GM21367 (cell line): Measurements from ENCODE around the gene COL28A1.
"Not testable (repeated sequence)": the region's sequence is repeated elsewhere in the genome, so short reads cannot be mapped to it uniquely, and the experiment has no call there.

ENCODE experiments used
- ATAC-seq: cut with Tn5 transposase; IDR thresholded peaks from one replicate; pipeline ENCODE4 v1.9.1; 2021; ENCODE audit not compliant: unreplicated experiment

COL28A1 gene

DNA sequence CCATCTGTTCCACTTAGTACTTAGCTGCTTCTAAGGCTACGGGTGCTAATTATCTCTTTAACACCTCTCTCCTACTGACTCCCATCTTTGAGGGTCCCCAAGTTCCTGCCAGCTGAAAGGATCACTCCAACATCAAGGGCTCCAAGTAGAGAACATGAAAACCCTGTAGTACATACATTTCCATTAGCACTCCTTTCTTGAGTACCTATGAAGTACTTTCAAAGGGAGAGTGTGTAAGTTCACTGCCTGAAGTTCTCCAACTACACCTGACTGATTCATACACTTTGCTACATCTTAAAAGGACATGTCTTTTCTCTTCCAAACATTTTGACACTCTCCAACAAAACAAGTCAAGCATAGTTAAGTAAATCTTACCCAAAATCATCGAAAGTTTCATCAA lies 113.8 kb downstream of the COL28A1 start:
- ATAC-seq, result no peak

DNA sequence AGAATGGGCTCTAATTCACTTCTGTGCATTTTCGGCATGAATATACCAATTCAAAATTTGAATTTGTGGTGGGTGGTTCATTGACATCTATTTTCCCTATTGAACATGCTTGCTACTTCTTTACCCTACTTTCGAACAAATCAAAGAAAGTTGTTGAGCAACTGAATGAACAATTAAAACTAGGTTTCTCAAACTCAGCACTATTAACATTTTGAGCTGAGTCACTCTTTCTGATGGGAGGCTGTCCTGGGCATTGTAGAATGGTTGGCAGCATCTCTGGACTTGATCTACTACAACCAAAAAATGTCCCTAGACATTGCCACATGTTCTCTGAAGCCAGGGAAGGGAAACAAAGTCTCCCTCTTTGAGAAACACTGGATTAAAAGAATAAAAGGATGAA lies 116.7 kb downstream of the COL28A1 start:
- ATAC-seq, result no peak

DNA sequence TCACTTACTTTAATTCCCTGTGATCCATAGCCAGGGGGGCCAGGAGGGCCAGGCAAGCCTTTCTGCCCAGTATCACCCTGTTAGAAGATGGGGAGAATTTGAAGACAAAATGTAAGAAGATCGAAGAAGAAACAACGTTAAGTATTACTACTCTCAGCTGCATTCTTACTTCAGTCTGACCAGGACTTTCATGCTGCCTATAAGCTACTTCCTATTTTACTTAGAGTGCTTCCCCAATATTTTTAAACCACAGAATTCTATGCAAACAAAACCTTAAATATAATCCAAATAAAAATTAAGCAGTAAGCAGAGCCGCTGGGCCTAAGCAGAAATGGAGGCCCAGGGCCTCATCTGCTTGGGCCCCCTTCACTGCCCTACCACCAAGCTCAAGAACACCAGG lies 117.8 kb downstream of the COL28A1 start:
- no peak for ATAC-seq

DNA sequence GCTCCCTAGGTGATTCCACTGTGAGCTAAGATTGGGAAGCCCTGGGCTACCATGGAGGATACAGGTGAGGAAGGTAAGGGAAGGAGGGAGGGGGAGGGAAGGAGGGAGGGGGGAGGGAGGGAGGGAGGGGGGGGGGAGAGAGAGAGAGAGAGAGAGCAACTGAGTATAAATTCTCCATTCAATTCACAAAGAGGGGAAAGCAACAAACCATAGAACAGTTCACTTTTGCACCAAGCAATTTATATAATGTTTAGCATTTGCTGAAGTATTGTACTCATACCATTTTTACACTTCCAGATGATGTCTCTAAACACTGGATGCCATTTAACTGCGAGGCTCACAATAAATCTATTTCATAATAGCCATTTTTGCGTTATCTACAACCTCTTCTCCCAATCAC lies 118.3 kb downstream of the COL28A1 start:
- no peak for ATAC-seq

DNA sequence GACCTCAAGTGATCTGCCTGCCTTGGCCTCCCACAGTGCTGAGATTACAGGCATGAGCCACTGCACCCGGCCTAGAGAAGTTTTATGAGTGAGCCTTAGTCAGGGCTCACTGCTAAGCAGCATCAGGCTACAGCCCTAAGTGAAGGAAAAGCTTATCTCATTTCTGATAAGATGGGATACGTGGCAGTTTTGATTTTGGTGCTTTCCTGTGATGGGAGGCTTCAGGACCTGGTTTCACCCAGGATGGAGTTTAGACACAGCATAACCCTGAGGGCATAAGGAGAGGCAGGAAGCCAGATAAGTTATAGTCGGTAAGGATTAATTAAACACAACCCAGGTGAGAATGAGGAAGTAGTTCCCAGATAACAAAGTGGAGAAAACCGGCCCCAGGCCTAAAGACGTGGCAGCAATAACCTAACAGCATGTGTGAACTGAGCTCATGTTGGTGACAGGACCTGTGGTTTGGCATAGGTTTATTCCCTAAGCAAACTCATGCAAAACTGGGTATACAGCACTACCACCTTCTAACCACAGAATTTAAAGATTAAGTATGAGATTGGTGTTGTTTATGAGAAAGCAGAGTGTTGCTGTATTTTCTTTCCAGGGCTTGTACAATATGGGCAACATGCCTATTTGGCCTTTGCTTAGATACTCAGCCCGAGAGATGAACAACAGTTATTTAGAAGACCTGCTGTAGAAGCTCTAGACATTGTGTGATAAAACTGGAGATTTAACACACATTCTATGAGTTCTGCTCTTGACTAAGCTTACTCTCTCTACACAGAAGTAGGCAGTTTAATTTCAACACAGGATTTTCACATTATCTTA lies 119.4 kb downstream of the COL28A1 start:
- peak; percentile 63 for ATAC-seq

DNA sequence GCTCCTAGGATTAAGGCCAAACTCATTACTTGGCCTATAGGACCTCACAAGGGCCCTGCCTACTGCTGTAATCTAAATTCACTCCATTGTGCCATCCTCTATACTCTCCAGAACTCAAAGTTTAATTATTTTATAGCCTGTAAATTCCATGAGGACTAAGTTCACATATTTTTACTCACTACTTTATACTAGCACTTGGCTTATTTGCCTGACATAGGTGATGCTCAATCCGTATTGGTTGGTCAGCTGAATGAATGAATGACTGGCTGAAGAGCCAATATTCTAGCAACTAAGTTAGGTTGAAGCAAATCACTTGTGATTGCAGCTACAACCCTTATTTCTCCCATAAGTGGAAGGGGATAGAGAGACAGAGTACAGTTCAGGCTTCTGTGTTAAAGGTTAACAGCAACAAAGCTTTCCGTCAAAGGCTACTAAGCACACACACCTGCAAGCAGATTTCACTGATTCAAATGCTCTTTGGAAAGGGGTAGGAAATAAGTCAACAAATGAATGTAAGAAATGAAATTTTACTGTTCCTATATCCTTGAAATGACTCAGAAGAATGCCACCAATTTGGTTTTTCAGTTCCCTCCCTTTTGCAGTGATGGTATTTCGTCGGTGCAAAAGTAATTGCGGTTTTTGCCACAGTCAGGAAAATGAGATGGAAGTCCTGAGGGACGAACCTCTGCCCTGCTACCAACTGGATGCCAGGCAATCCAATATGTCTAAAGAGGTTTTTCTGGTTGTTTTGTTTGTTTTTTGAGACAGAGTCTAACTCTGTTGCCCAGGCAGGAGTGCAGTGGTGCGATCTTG lies 120.7 kb downstream of the COL28A1 start:
- ATAC-seq, result no peak

DNA sequence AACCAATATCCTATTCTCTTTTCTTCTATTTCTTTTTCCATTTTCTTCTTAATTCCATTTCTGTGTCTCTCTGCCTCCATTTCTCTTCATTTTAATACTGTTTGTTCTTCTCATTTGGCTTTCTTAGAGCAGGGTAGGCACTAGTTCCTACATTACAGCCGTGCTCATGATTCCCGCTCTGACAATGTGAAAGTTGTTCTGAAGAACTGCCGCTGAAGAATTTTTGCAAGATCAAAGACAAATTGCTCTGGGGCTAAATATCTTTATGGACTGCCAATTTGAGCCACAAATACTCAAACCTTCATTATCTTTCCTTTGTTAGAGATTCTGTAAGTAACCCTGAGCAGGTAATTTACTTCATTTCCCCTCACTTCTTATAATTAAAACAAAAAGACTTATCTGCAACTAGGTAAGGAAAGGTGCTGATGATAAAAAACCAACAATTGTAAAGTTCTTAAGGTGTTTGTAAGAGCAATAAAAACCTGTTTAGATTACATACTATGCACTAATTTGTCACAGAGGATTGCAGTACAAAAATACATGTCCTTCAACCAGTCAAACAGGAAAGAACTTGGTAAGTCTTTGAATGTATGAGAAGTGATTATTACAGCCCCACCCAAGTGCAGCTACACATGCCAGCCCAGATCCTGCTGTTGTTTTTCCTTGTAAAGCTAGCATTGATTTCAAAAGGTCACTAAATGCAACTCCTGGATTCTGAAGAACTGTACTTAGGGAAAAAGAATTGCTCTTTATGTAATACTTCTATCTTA lies 127.5 kb downstream of the COL28A1 start:
- ATAC-seq, result no peak

DNA sequence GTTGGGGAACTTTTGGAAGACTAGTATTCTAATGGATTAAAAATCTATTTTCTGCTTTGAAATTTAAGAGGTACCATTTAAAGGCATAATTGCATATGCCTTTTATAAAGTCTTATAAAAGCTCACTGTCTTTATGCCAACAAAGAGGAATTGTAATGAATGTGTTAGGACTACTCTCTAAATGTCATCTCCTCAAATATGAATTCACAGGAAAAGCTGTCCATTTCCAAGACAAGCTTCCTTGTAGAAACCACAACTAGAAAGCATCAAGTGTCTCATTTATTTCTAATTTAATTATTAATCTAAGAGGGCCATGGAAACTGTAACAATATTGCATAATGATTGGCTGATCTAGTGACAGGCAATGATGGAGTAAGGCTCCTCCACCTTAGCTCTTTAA lies 130.2 kb downstream of the COL28A1 start:
- ATAC-seq, result no peak

DNA sequence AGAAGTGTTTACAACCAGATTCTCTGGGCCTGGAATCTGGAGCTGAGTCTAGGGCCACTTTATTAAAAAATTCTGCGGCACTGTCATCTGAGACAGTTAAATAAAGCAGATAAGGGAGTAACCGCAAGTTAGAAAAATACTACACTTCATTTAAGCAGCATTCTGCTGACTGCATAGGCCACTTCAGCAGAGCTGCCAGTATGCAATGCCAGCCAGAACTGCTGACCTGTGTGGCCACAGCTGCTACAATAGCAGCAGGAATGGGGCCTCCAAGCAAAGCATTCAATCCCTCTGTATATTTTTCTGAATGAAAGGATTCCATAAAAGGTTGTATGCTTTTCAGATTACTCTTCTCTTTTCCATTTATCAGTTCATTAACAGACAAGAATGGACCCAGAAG lies 136.0 kb downstream of the COL28A1 start:
- ATAC-seq, result no peak

DNA sequence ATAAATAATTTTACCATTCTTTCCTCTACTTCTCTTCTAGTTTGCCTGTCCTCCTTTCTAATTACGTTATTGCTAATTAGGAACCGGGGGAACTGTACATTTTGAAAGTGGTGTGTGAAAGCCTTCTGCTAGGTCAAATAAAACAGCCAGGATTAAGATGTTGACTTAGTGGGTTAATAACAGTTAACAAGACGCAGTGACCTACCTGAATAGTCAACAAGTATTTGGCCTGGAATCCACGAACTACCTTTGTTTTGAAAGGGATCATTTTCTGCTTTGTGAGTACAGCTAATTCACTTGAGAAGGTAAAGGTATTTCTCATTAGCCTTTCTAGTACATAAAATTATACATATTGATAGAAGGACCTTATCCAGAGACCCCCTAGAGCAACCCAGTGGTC lies 139.9 kb downstream of the COL28A1 start:
- ATAC-seq, result no peak

DNA sequence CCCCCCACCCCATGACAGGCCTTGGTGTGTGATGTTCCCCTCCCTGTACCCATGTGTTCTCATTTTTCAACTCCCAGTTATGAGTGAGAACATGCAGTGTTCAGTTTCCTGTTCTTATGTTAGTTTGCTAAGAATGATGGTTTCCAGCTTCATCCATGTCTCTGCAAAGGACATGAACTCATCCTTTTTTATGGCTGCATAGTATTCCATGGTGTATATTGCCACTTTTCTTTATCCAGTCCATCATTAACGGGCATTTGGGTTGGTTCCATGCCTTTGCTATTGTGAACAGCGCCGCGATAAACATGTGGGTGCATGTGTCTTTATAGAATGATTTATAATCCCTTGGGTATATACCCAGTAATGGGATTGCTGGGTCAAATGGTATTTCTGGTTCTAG lies 147.5 kb downstream of the COL28A1 start:
- ATAC-seq, result not testable (repeated sequence)

DNA sequence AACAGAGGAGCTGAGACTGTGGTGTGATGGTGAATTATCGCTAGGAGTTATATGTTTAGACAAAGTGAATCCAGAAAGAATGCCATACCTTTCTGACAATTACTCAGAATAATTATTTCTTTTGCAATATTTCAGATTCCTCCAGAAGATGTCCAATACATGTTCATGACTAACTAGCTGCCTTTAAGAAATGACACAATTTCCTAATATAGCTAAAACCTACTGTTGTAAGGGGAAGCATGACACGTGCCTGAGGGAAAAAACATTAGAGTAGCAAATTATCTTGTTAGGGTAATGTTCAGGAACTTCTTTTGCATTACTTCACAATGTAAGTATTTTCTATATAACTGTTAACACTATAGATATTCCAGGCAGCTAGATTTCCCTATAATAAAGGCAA lies 150.3 kb downstream of the COL28A1 start:
- ATAC-seq, result no peak

DNA sequence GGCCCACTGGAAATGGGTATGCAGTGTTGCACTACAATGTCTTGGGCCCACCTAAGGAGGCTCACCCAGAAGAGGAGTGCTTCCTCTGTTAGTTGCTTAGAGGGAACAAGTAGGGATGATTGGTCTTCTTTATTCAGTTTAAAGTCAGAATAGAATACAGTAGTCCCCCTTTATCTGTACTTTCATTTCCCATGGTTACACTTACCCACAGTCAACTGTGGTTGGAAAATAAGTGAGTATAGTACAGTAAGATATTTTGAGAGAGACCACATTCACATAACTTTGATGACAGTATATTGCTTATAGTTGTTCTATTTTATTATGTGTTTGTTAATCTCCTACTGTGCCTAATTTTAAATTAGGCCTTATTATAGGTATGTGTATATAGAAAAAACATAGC lies 151.4 kb downstream of the COL28A1 start:
- ATAC-seq, result no peak

DNA sequence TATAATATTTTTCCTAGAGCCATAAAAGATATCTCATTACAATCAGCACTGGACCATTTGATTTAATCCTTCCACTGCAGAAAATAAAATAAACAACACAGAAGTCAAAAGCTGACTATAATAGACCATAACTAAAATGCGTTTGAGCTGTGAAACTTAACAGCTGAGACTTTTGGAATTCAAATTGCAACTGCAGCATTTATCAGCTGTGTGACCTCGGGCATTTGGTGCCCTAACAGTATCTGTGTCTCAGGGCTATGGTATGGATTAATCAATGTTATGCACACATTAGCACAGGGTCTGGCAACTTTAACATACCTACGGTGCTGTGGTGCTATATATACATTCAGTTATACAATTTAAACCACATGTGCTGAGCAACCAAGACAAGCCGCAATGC lies 160.1 kb downstream of the COL28A1 start:
- no peak for ATAC-seq

DNA sequence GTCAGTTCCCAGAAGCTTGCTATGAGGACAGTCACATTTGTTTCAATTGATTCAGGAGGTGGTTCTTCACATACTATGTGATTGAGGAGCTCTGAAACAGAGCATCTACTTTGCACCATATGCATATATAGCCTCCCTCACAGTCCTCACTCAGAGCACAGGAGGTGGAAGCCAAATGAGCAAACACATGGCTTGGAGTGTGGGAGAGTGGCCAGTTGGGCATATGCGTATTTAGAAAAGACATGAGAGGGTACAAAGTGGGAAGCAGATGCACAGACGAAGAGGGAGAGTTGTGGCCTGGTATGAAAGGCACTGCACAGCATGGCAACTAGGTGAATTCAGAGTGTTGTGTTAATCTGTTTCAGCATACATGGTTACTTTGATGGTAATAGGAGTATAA lies 165.6 kb downstream of the COL28A1 start:
- ATAC-seq, result no peak

DNA sequence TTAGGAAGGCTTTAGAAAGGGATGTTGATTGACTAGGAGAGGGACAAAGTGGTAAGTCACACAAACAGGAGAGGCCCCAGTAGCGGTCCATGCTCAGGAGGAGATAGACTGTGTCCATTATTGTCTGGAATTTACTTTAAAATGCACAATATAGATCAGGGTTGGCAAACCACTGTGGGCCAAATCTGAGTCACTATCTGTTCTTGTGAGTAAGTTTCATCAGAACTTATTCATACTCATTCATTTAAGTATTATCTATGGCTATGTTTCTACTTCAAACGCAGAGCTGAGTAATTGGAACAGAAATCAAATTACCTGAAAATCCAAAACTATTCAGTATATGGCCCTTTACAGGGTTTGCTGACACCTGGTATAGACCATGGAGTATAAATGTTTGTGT lies 166.5 kb downstream of the COL28A1 start:
- no peak for ATAC-seq

DNA sequence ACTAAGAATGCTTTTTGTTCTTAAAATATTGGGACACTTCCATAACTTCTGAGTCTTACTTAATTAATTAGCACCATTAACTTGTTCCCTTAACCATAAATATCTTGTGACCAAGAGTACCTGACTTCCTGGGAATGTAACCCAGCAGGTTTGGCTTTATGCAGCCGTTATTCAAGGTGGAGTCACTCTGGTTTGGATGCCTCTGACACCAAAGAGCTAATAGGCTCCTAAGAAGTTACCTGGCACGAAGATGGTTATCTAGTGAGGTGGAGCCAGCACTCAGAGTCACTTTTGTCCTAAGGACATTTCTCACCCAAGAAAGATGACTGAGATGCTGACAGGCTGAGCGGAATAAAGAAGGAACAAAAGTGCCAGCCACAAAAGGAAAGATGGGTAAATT lies 181.0 kb downstream of the COL28A1 start:
- no peak for ATAC-seq

DNA sequence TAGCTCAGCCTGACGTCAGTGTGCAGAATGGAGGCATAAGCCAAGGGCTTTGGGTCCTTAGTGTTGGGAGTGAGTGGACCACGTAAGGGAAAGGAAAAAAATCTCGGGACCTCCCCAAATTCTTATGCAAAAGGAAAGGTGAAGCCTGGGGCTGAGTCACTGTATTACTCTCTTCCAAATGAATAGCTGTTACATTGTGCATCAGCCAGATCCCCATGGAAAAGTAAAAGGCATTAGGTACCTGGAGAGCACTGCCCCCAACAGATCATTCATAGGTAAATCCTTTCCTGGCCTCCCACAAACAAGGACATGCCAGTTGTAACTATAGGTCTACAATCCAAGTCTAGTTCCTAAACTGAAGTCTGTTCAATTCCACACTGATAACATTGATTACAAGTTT lies 182.8 kb downstream of the COL28A1 start:
- ATAC-seq, result no peak

DNA sequence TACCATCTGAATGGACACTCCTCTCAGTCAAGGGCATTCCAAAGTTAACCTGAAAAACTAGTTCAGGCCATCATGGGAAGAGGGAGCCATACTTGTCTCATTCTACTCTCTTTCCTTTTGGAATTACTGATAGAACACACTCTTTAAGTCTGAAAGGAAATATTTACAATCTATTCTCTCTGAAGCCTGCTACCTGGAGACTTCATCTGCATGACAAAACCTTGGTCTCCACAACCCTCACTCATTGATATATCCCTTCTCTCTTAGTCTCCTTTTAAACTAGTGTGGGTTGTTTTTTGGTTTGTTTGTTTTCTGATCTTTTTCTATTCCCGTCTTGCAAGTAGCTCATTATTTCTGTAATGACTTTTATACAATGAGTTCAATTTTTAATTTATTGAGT lies 183.8 kb downstream of the COL28A1 start:
- no peak for ATAC-seq

DNA sequence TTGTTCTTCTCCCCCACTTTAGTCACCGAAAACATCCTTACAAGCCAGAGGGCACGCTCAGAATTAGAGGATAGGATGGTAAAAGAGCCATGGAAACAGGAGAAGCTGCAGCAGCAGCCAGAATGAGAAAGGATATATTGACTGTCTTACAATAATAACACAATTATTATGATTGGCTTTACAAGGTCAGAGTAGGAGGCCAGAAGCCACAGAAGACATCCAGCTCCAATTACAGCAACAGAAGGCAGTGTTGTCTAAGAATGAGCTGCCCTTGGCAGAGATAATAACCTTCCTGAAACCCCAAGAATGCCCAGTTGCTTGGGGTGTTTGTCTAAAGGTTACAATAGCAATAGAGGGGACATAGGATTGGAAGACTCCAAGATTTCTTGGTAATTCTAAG lies 184.5 kb downstream of the COL28A1 start:
- no peak for ATAC-seq

DNA sequence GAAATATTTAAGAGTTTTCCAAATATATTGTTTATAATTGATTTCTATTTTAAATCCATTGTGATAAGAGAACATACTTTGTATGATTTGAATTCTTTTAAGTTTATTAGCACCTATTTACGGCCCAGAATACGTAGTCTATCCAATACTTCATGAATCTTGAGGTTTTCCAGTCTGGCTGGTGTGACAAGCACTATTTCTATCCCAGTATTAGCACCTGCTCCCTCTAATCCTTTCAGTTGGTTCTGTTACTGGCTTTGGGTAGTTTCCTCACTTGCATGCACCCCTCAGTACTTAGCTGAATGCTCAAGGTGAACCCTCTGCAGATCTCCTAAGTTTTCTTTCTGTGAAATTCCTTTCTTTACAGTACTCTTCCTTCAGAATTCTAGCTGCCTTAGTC lies 186.5 kb downstream of the COL28A1 start:
- ATAC-seq, result no peak

DNA sequence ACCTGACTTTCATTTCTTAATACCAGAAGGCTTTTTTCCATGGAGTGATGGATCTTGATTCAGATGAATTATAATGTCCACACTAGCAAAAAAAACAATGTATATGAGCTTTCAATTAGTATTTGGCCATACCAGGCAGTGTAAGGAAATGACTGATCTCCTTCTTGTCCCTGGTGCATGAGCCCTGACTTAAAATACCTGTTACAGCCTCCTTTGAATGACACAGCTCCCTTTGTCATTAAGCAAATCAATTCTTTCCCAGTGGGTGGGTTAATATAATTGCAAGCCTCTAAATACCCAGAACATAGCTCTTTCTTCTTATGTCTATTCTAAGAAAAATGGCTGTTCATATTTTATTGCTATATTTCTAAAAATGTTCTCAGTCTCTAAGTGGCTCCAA lies 188.6 kb downstream of the COL28A1 start:
- no peak for ATAC-seq
